ENCODE measurements around the gene RFX2.

DNA sequence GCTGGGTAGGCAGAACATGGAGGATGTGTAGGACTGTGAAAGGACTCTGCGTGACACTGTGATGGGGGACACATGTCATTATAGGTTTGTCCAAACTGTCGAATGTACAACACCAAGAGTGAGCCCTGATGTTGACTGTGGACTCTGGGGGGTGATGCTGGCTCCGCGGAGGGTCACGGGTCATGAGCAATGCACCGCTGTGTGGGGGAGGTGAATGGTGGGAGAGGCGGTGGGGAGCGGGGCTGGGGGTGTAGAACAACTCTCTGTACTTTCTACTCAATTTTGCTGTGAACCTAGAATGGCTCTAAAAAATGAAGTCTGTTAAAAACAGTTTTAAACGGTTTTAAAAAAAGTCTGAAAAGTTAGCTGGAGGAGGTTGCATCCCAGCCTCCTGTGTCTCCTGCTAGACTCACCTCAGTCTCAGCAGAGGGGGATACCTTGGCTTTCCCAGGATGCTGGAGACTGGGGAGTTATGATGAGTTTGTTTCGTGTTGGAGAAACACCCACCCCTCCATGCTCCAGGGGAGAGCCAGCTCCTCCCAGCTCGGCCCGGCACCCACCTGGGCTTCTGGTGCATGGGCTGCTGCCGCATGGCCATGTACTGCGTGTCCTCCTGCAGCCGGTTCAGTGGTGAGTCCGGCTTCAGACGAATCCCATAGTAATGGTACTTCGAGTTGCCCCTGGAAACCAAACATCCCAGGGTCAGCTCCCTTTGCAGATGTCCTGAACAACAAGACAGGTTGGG lies 97.7 kb downstream of the RFX2 start:
- no peak for TF ChIP-seq EP300 (IDR thresholded peaks at IDR 0.05)
- no peak for TF ChIP-seq CTCF (IDR thresholded peaks at IDR 0.05)
